RPMI7951 (cell line): ENCODE results near the gene KCNMA1. TPM values are rescaled to one million over a fixed set of nuclear protein-coding genes. Genes with fewer than 3 reads are reported as not detected.
A peak's percentile ranks its signal among the peaks of the same experiment; 100 is the strongest.
"Not testable (repeated sequence)": the region's sequence is repeated elsewhere in the genome, so short reads cannot be mapped to it uniquely, and the experiment has no call there.

Experiments used
- DNase-seq: peaks from one replicate; pipeline ENCODE4 v3.0.0-alpha.2; 2012; ENCODE audit warnings: low read depth
- total RNA-seq: library from RNA; depleted of rRNA; stranded (reverse); fragments of >200 nt; shearing (Covaris generic); gene quantifications from 2 replicates; pipeline ENCODE4 v1.2.3, GENCODE V29; 2014

KCNMA1 gene
- total RNA-seq, 1 experiment from 2014 or later = 47.7 TPM

- no peak for DNase-seq
Observed at GRCh38 chr10:77537071-77537470, 100.5 kb downstream of the KCNMA1 start.

DNA sequence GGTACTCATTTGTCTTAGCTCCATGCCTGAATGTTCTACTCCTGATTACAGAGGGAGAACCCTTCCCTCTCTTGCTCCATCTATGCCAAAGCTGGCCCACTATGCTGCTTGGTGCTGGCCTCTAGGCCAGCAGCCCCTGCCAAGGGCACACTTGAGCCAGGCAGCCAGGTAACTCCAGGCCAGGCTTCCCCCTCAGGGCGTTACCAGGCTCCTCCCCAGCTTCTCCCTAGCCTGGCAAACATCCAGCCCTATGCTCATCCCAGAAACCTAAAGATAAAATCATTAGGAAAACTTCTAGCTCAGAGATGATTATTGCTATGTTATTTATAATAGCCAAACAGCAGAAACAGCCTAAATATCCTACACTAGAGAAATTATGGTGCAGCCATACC is 103.7 kb downstream of the KCNMA1 start:
- DNase-seq = no peak

DNA sequence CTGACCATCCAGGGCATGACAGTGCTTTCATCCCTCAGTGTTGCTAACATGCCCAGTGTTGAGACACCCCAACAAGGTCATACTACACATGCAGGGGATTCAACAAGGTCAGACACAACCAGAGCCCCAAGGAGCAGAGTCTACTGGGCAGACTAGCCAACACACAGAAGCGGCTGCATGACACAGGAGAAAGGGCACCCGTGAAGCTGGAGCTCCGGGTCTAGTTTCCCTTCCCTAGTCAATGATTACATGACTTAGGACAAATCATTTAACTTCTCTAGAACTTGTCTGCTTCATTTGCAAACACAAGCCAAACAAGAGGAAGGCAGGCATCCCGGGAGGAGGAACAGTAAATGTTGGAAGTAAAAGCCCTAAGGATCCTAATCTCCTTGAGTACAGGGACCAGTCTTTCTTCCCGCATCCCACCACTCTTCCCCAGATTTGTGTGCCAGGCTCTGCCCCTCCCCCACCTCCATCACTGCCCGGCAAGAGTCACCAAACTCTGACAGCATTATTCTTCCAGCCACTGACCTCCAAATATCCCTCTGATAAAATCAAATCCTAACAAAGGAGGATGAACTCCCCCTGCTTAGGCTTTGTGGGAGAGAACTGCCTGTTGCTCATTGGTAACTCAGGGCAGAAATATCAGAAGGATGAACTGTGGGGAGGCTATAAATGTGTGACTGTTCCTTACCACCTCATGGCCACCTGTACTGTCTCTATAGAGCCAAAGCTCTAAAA is 104.3 kb downstream of the KCNMA1 start:
- no peak for DNase-seq

DNA sequence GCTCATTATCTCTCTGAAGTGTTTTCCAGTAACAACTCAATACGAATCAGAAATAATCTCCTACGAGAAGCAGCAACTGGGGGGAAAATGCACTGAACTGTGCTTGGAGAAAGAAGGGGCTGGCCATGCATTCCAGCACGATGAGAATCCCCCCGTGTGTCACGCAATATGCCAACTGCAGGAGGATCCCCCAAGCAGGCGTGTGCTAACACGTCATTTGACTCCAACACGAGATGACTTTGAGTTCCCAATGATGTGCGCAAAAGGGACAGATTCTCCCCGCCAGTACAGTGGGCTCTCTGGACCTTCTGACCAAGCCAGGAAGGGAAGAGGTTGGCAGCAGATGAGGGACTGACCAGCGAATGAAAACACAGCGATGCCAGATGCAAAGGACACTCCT is 105.5 kb downstream of the KCNMA1 start:
- peak; percentile 94 for DNase-seq

GRCh38 chr10:77531441-77532001 is 106.1 kb downstream of the KCNMA1 start:
- peak; percentile 91 for DNase-seq

DNA sequence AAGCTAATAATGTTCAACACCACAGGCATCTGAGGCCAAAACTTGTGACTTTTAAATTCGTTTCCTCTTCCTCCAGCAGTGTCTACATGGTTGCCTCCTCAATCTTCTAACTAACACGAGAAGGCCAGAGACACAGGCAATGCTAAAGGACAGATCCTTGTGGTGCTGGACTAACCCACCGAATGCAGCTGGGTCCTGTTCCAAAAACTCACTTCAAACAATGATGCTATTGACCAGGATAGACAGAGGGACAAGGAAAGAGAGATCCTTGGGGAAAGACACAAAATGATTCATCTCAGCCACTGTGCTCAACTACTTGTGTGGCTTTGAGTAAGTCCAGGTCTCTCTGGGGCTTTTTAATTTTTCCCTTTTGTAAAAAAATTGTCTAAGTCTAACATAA is 107.6 kb downstream of the KCNMA1 start:
- peak; percentile 67 for DNase-seq

DNA sequence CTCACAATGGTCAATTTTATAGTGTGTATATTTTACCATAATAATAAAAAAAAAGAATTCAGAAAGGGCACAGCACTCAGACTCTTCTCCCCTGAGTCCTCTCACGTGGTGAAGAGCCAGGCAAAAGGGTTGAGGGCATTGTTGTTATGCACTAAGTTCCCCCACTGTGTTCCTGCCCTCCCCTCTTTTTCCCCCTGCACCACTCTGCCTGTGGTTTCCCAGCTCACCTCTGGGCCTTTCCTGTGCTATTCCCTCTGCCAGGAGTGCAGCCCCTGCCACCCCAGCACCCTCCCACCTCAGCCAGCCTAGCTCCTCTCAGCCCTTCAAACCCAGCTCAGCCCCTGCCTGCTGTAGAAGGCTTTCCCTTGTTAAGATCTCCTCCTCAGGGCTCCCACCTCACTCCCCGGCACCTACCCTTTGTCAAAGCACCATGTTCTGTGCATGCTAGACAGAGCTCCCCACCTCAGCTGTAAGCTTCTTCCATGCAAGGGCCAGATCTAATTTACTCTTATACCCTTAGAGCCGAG is 108.5 kb downstream of the KCNMA1 start:
- no peak for DNase-seq

- no peak for DNase-seq
Observed at GRCh38 chr10:77527839-77528238, 109.8 kb downstream of the KCNMA1 start.

GRCh38 chr10:77526868-77527617 is 110.6 kb downstream of the KCNMA1 start:
- no peak for DNase-seq

GRCh38 chr10:77524281-77524711 is 113.3 kb downstream of the KCNMA1 start:
- peak; percentile 74 for DNase-seq

- no peak for DNase-seq
Observed at GRCh38 chr10:77522268-77522809, 115.3 kb downstream of the KCNMA1 start.

GRCh38 chr10:77520995-77521394 is 116.6 kb downstream of the KCNMA1 start:
- no peak for DNase-seq

DNA sequence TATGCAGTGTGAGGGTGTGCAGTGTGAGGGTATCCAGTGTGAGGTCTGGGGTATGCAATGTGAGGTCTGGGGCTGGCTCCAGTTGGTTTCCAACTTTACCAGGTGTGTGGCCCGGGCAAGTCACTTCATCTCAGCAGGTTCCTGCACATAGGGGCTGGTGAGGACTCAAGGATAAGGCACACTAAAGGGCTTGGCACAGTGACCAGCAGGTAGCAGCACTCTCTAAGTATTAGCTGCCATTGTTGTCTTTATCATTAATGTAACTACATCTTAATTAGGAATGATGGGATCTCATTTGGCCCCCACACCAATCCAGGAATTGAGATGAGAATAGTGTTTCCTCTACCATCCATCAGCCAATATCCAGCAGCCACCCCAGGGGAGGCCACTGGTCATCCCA is 117.3 kb downstream of the KCNMA1 start:
- no peak for DNase-seq

- not testable (repeated sequence) for DNase-seq
Observed at GRCh38 chr10:77519791-77520190, 117.8 kb downstream of the KCNMA1 start.

DNA sequence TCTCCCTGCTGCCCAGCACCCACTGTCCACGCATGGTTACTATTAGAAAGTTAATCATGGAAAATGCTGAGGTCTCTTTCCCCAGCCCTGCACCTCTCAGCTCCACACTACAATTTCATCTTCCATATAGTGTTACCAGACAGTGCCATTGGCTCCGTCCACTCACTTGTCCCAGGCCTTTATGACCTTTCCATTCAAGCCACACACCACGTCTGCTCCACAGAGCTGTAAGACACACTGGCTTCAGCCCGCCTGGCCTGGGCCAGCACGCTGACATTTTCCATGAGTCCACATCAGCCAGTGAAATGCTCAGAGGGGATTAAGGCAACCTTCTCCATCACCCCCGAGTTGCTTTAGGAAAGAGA is 118.7 kb downstream of the KCNMA1 start:
- DNase-seq = no peak

DNA sequence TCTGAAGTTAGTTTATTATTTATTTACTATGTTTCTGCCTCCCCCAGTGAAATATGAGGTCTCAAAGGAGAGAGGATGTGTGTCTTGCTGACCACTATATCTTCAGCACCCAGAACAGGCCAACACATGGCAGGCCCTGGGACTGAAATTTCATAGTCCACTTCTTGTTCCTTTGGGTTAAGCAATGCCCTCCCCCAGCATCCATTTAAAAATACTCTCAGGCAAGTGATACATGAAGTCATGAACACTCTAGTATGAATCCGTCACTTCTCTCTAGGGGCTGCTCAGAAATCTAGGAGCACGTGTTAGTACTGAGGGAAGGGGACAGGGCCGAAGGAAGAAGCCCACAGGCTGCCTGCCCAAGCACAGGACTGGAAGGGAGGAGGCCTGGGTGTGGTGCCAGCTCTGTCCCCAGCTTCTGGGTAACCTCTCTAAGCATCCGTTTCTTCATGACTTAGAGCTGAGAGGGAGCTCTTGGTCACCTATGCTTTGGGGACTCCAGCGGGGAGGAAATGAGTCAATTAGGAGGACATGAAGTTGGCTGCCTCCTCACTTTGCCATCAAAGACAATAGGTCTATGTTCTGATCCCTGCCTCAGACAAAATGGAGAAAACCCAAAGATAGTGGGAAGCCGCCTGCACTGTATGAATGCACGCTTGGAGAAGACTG is 119.2 kb downstream of the KCNMA1 start:
- DNase-seq = no peak

- DNase-seq = no peak
Observed at GRCh38 chr10:77516575-77516974, 121.0 kb downstream of the KCNMA1 start.

- DNase-seq = no peak
Observed at GRCh38 chr10:77514870-77515269, 122.7 kb downstream of the KCNMA1 start.

DNA sequence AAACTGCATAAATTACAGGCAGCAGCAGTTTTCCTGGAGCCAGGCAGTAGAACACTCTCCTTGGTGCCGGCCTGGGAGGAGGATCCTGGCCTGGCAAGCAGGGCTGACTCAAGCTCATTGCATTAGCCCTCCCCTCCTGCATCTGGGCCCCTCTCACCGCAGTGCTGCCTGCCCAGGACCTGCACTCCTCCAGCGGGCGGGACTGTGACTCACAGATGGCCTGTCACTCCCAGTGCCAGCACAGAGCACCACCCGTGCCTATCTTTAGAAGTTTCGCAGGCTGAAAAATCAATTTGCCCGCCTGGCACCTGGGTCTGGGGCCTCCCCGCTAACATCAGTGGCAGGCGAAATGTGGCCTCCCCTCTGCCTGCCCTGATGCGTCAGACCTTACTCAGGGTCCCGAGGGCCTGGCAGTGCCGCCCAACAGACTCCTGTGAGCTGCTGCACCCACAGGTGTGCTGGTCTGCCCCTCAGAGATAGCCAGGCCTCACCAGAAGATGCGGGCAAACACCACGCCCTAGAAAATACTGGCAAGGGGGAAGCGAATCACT is 123.8 kb downstream of the KCNMA1 start:
- peak; percentile 94 for DNase-seq

GRCh38 chr10:77513220-77513619 is 124.4 kb downstream of the KCNMA1 start:
- no peak for DNase-seq

- no peak for DNase-seq
Observed at GRCh38 chr10:77512219-77512578, 125.4 kb downstream of the KCNMA1 start.
